HCT116 (cell line): ENCODE data around the gene SND1.

Experiments
- EZH2 ChIP-seq: fragments of 200-600 bp; sonication (generic); IDR thresholded peaks from 2 replicates; pipeline ENCODE4 v1.6.1; 2017; ENCODE audit warnings: antibody characterized with exemption, mixed run types
- SIN3A ChIP-seq: IDR thresholded peaks from 2 replicates; pipeline ENCODE4 v1.6.1; 2012; ENCODE audit warnings: low read depth
- TF ChIP-seq, protein P1 (sequence below), 3 experiments: fragments of 200-600 bp in 1 of 3; sonication (generic) in 1 of 3; IDR thresholded peaks in 2 of 3; conservative IDR thresholded peaks in 1 of 3; 2 replicates each; pipeline ENCODE4 v1.5.1; 2012 to 2017; ENCODE audit warnings: low read depth in 2 of 3, low read length in 2 of 3, antibody characterized with exemption in 1 of 3, borderline replicate concordance in 1 of 3, control low read depth in 1 of 3, mild to moderate bottlenecking in 1 of 3, mixed read lengths in 1 of 3, mixed run types in 1 of 3, moderate library complexity in 1 of 3; ENCODE audit not compliant: insufficient read depth in 1 of 3

- TF ChIP-seq EZH2 (no peak), SIN3A (no peak)
- TF ChIP-seq, protein P1, sequence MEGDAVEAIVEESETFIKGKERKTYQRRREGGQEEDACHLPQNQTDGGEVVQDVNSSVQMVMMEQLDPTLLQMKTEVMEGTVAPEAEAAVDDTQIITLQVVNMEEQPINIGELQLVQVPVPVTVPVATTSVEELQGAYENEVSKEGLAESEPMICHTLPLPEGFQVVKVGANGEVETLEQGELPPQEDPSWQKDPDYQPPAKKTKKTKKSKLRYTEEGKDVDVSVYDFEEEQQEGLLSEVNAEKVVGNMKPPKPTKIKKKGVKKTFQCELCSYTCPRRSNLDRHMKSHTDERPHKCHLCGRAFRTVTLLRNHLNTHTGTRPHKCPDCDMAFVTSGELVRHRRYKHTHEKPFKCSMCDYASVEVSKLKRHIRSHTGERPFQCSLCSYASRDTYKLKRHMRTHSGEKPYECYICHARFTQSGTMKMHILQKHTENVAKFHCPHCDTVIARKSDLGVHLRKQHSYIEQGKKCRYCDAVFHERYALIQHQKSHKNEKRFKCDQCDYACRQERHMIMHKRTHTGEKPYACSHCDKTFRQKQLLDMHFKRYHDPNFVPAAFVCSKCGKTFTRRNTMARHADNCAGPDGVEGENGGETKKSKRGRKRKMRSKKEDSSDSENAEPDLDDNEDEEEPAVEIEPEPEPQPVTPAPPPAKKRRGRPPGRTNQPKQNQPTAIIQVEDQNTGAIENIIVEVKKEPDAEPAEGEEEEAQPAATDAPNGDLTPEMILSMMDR (IDR thresholded peaks at IDR 0.05 in 2 of 3, conservative IDR thresholded peaks at IDR 0.05 in 1 of 3; ENCODE audit: borderline replicate concordance in 1 of 3, insufficient read depth in 1 of 3, low read depth in 2 of 3, low read length in 2 of 3) = no peak
These were observed 221.2 kb downstream of the SND1 start for GRCh38 chr7:127873151-127873550.
